Cardiac fibroblast (primary cell): Measurements from ENCODE around the gene VKORC1.

Source experiments
- DNase-seq, 2 donors: peaks; one replicate each; pipeline versions ENCODE4 v3.0.0 to v3.0.0-alpha.2; 2010; ENCODE audit warnings: low read depth in 2 of 2
- H3K4me3 ChIP-seq, 2 donors: replicated peaks in 1 of 2; 1 replicate in 1 of 2; 2 replicates in 1 of 2; pipeline ENCODE4 v1.5.1; 2011; ENCODE audit warnings: low read depth in 2 of 2, low read length in 2 of 2, mild to moderate bottlenecking in 2 of 2, moderate library complexity in 1 of 2
- TF ChIP-seq, protein P1 (sequence below): IDR thresholded peaks from one replicate; pipeline ENCODE4 v1.5.1; 2011; ENCODE audit warnings: low read depth, mild to moderate bottlenecking, low read length, inconsistent platforms

VKORC1 gene

DNA sequence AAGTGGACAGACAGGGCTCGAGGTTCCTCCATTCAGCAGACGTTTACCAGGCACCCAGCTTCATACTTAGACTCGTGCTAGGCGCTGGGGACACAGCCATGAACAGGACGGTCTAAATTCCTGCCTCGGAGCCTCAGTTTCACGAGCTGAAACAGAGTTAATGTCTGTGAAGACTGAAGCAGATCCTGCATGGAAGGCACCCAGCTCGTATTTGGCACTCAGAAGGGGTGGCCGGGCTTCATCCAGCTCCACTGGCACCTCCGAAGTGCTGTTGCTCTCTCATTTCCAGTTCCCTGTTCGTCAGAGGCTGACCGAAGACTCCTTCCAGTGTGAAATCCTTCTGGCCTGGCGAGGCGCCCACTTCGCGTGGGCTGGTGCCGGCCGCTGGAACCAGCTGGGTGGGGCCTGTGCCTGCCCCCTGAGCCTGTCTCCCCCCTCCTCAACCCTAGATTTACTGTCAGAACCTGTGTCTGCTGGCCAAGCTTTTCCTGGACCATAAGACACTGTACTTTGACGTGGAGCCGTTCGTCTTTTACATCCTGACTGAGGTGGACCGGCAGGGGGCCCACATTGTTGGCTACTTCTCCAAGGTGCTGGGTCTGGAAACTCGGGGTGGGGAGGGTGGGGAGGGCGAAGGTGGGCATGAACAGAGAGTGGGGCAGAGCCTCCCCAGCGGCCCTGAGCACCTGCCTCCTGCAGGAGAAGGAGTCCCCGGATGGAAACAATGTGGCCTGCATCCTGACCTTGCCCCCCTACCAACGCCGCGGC, 35.2 kb upstream of the VKORC1 start:
- DNase-seq = peak in 1 of 2 donors; percentile 35
- no peak overlapping the region for H3K4me3 ChIP-seq
- TF ChIP-seq, protein P1, sequence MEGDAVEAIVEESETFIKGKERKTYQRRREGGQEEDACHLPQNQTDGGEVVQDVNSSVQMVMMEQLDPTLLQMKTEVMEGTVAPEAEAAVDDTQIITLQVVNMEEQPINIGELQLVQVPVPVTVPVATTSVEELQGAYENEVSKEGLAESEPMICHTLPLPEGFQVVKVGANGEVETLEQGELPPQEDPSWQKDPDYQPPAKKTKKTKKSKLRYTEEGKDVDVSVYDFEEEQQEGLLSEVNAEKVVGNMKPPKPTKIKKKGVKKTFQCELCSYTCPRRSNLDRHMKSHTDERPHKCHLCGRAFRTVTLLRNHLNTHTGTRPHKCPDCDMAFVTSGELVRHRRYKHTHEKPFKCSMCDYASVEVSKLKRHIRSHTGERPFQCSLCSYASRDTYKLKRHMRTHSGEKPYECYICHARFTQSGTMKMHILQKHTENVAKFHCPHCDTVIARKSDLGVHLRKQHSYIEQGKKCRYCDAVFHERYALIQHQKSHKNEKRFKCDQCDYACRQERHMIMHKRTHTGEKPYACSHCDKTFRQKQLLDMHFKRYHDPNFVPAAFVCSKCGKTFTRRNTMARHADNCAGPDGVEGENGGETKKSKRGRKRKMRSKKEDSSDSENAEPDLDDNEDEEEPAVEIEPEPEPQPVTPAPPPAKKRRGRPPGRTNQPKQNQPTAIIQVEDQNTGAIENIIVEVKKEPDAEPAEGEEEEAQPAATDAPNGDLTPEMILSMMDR = no peak

DNA sequence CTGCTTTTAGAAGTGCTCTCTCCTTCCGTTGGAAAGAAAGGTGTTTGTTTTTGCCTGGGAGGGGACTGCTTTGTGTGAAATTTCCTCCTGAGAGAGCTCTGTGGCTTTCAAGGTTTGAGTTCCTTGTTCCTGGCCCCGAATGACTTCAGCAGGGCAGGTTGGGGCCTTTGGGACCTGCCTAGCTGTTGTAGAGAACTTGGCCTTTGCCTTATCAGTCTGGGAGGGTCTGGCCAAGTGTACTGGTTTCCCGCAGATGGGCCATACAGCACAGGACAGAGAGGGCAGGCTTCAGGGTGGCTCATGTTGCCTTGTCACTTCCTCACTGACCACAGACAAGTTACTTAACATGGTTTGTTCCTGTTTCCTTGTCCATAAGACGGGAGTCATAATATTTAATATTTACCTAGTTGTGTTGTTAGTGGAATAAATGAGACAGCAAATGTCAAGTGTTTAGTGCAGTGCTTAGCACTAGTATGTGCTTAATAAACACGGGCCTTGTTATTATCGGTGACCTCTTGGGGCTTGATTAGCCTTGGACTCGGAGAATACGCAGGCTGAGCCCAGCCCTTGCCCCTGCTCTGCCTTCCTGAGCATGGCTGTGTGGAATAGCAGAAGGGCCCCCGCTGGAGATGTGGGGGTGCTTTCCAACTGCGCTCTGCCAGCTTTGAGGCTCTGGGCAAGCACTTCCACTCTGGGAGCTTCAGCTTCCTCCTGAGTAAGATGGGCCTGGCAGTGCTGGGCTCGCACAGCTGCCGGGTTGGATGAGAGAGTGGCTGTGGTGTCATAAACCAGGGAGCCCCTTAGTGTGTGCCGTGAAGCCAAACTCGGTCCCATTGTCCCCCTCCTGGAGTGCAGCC, 34.3 kb upstream of the VKORC1 start:
- no peak for DNase-seq
- TF ChIP-seq, protein P1 = no peak
- no peak overlapping the region for H3K4me3 ChIP-seq

DNA sequence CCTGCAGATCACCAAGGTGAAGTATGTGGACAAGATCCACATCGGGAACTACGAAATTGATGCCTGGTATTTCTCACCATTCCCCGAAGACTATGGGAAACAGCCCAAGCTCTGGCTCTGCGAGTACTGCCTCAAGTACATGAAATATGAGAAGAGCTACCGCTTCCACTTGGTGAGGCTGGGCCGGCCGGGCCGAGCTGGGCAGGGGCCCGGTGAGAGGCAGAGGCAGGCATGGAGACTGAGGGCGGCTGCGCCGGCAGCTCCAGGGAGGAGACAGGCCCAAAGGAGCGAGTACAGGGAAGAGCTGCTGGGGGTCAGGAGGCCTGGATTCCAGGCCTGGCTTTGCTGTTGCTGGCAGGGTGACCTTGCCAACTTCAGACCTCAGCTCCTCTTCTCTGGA, 32.6 kb upstream of the VKORC1 start:
- no peak overlapping the region for H3K4me3 ChIP-seq
- TF ChIP-seq, protein P1 = no peak
- DNase-seq = no peak

DNA sequence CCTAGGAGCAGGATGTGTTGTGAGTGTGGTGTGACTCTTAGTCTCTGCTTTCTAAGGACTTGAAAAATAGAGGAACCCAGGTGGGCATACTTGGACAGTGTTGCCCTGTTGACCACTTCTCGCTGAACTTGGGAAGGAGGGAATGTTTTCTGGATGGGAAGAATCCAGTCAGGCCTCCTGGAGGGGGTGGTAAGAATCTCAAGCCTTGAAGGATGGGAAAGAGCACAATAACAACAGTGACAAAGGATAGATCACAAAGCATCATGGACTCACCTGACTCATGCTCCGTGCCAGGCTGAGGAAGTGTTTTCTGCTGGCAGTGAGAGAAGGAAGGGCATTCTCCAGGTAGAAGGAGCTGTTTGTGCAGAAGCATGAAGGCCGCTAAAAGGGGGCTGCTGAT, 31.2 kb upstream of the VKORC1 start:
- no peak overlapping the region for H3K4me3 ChIP-seq
- DNase-seq = no peak
- TF ChIP-seq, protein P1 = no peak

DNA sequence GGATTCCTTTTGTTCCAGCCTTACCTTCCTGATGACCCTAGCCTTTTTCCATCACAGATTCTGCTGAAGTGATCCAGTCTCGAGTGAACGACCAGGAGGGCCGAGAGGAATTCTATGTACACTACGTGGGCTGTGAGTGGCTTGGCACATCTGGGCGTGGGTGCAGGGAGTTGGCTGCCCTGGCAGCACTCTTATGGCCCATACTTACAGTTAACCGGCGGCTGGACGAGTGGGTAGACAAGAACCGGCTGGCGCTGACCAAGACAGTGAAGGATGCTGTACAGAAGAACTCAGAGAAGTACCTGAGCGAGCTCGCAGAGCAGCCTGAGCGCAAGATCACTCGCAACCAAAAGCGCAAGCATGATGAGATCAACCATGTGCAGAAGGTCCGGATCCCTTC, 25.5 kb upstream of the VKORC1 start:
- no peak overlapping the region for H3K4me3 ChIP-seq
- TF ChIP-seq, protein P1 = no peak
- no peak for DNase-seq

DNA sequence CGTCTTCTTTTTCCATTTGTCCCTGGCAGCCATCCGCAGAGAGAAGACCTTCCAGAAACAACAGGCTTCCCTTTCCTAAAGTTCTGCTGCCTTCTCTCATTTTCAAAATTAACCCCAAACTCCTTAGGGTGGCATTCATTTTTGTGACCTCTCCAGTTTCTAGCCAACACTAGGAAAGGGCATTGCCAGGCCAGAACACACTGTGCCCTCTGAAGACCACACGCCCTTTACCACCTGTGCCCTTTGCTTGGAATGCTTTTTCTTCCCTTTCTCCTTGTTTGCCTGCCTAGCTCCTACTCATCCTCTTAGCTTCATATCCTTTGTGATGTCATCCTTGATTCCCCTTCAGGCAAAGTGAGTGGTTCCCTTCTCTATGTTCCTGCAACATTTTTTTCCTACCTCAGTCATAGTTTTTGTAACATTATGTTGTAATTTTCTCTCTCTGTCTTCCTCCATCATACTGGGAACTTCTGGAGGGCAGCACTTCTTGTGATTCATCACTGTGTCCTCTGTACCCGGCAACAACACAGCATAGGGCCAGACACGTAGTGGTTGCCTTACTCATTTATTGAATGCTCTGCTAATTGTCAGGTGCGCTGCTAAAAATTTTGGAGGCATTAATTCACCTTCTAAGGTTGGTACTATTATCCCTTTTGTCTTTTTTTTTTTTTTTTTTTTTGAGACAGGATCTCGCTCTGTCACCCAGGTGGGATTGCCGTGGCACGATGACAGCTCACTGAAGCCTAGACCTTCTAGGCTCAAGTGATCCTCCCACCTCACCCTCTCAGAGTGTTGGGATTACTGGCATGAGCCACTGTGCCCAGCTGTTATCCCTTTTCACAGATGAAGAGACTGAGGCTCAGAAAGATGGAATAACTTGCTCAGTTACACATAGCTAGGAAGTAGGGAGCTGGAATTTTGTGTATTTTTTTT, 23.9 kb upstream of the VKORC1 start:
- DNase-seq = peak; percentile 65 to 91
- TF ChIP-seq, protein P1 = no peak

More for the DNA sequence above, 23.9 kb upstream of the VKORC1 start:
- H3K4me3 ChIP-seq = peak overlapping the region; percentile 60 to 66
